HepG2 (cell line): ENCODE results near the gene VWA3A. TPM values are rescaled to one million over a fixed set of nuclear protein-coding genes. Genes with fewer than 3 reads are reported as not detected.

Source experiments
- AGO2 ChIP-seq: fragments of 200-400 bp; formaldehyde crosslinking; optimal IDR thresholded peaks from 2 replicates; pipeline ENCODE3; 2017; ENCODE audit warnings: mild to moderate bottlenecking, low read depth, low read length, moderate library complexity
- CHD2 ChIP-seq: IDR thresholded peaks from 2 replicates; pipeline ENCODE4 v1.6.1; 2011; ENCODE audit warnings: low read depth, low read length, improper control_type of control experiment
- E2F2 ChIP-seq: sonication (generic); formaldehyde crosslinking; IDR thresholded peaks from 2 replicates; pipeline ENCODE4 v1.4.0; 2020; ENCODE audit warnings: missing genetic modification reagents, borderline replicate concordance
- ETV5 ChIP-seq: IDR thresholded peaks from 2 replicates; pipeline ENCODE4 v1.6.1; 2018; ENCODE audit warnings: missing biosample characterization, missing genetic modification reagents, inconsistent platforms, borderline replicate concordance
- FOSL2 ChIP-seq: sonication (generic); formaldehyde crosslinking; IDR thresholded peaks from 2 replicates; pipeline ENCODE4 v1.4.0; 2020; ENCODE audit warnings: missing genetic modification reagents
- FOXA3 ChIP-seq: IDR thresholded peaks from 2 replicates; pipeline ENCODE4 v1.6.1; 2016; ENCODE audit warnings: missing genetic modification reagents, missing compliant biosample characterization
- FOXM1 ChIP-seq: sonication (generic); formaldehyde crosslinking; IDR thresholded peaks from 2 replicates; pipeline ENCODE4 v1.5.0; 2020; ENCODE audit warnings: missing genetic modification reagents
- FOXO4 ChIP-seq: sonication (generic); formaldehyde crosslinking; conservative IDR thresholded peaks from 2 replicates; pipeline ENCODE4 v1.8.1; 2023; ENCODE audit warnings: missing genetic modification reagents
- GLMP ChIP-seq: sonication (generic); formaldehyde crosslinking; IDR thresholded peaks from 2 replicates; pipeline ENCODE4 v1.9.0; 2021; ENCODE audit warnings: missing genetic modification reagents, mild to moderate bottlenecking, borderline replicate concordance
- GTF2F1 ChIP-seq: fragments of 150-350 bp; IDR thresholded peaks from 2 replicates; pipeline ENCODE4 v1.6.1; 2014; ENCODE audit warnings: low read length
- KLF16 ChIP-seq, 2 experiments: sonication (generic) in 1 of 2; formaldehyde crosslinking in 1 of 2; IDR thresholded peaks; 2 replicates each; pipeline versions ENCODE4 v1.6.1 to v1.8.0; 2016 to 2023; ENCODE audit warnings: missing genetic modification reagents in 2 of 2, missing compliant biosample characterization in 1 of 2
- MIXL1 ChIP-seq: IDR thresholded peaks from 2 replicates; pipeline ENCODE4 v1.6.1; 2016
- NCOA5 ChIP-seq: sonication (generic); formaldehyde crosslinking; IDR thresholded peaks from 2 replicates; pipeline ENCODE4 v1.4.0; 2020; ENCODE audit warnings: missing genetic modification reagents
- NFYC ChIP-seq: IDR thresholded peaks from 2 replicates; pipeline ENCODE4 v1.6.1; 2016; ENCODE audit warnings: missing genetic modification reagents, missing compliant biosample characterization
- RELA ChIP-seq: sonication (generic); formaldehyde crosslinking; IDR thresholded peaks from 2 replicates; pipeline ENCODE4 v1.4.0; 2020; ENCODE audit warnings: missing genetic modification reagents
- SP2 ChIP-seq: sonication (generic); formaldehyde crosslinking; IDR thresholded peaks from 2 replicates; pipeline ENCODE4 v1.5.1; 2020; ENCODE audit warnings: mild to moderate bottlenecking, missing genetic modification reagents
- SP5 ChIP-seq: IDR thresholded peaks from 2 replicates; pipeline ENCODE4 v1.6.1; 2016; ENCODE audit warnings: low read depth, borderline replicate concordance
- THAP7 ChIP-seq: sonication (generic); formaldehyde crosslinking; IDR thresholded peaks from 2 replicates; pipeline ENCODE4 v1.8.1; 2023; ENCODE audit warnings: mild to moderate bottlenecking, missing genetic modification reagents
- ZMYM4 ChIP-seq: sonication (generic); formaldehyde crosslinking; IDR thresholded peaks from 2 replicates; pipeline ENCODE4 v1.8.1; 2023; ENCODE audit warnings: mild to moderate bottlenecking, missing genetic modification reagents
- ZNF138 ChIP-seq: sonication (generic); formaldehyde crosslinking; IDR thresholded peaks from 2 replicates; pipeline ENCODE4 v1.5.0; 2020; ENCODE audit warnings: mild to moderate bottlenecking, low read depth, missing genetic modification reagents
- ZNF383 ChIP-seq: sonication (generic); formaldehyde crosslinking; IDR thresholded peaks from 2 replicates; pipeline ENCODE4 v1.4.0; 2020; ENCODE audit warnings: missing genetic modification reagents, mild to moderate bottlenecking, borderline replicate concordance
- ZNF615 ChIP-seq: sonication (generic); formaldehyde crosslinking; IDR thresholded peaks from 2 replicates; pipeline ENCODE4 v1.5.0; 2020; ENCODE audit warnings: mild to moderate bottlenecking, missing genetic modification reagents, borderline replicate concordance
- ZNF619 ChIP-seq: sonication (generic); formaldehyde crosslinking; IDR thresholded peaks from 2 replicates; pipeline ENCODE4 v1.4.0; 2020; ENCODE audit warnings: mild to moderate bottlenecking, missing genetic modification reagents
- ZNF713 ChIP-seq: sonication (generic); formaldehyde crosslinking; IDR thresholded peaks from 2 replicates; pipeline ENCODE4 v1.4.0; 2020; ENCODE audit warnings: mild to moderate bottlenecking, missing genetic modification reagents
- ZNF724P ChIP-seq: sonication (generic); formaldehyde crosslinking; IDR thresholded peaks from 2 replicates; pipeline ENCODE4 v1.8.0; 2022; ENCODE audit warnings: missing genetic modification reagents, borderline replicate concordance
- ZNF740 ChIP-seq: sonication (generic); formaldehyde crosslinking; IDR thresholded peaks from 2 replicates; pipeline ENCODE4 v1.4.0; 2020; ENCODE audit warnings: missing genetic modification reagents
- ZNF850 ChIP-seq: sonication (generic); formaldehyde crosslinking; conservative IDR thresholded peaks from 2 replicates; pipeline ENCODE4 v1.9.0; 2021; ENCODE audit warnings: mild to moderate bottlenecking, missing genetic modification reagents
- polyA plus RNA-seq, 8 experiments: library from polyadenylated mRNA; depleted of rRNA in 3 of 8; stranded (reverse) in 7 of 8; unstranded in 1 of 8; fragments of >200 nt; fragmentation: Illumina TruSeq in 4 of 8; extraction: Trizol in 4 of 8; gene quantifications; 2 replicates each; pipeline versions ENCODE4 v1.2.1 to v1.2.3, GENCODE V29; 2011 to 2016; ENCODE audit warnings: low read depth in 4 of 8, missing spikeins in 1 of 8, mixed read lengths in 1 of 8; ENCODE audit not compliant: insufficient read depth in 1 of 8
- total RNA-seq, 5 experiments: library from RNA; depleted of rRNA; stranded (reverse); fragments of >200 nt; fragmentation: Illumina TruSeq; extraction: Trizol; gene quantifications; 2 replicates each; pipeline ENCODE4 v1.2.3, GENCODE V29; 2016; ENCODE audit warnings: low read depth in 1 of 5

Gene VWA3A
- total and polyA plus RNA-seq, 2 of the 13 experiments (the other 11 are each of a cell fraction or from before 2014, with no cell fraction given): 0.03 to 0.07 TPM

GRCh38 chr16:22190776-22191531 lies 98.6 kb downstream of the VWA3A start (continued):
- TF ChIP-seq THAP7 (no peak), GLMP (CRISPR knock-in tag) (no peak), AGO2 (no peak), SP2 (CRISPR knock-in tag) (0 out of 2 replicates have a peak, but pooled peaks have one; percentile 42), RELA (CRISPR knock-in tag) (0 out of 2 replicates have a peak, but pooled peaks have one; percentile 31), E2F2 (CRISPR knock-in tag) (no peak), ZNF138 (no peak), NFYC (CRISPR knock-in tag) (peak; percentile 22; the same call in 1 of the 2 replicates), ZNF724P (CRISPR knock-in tag) (peak; percentile 82; the same call in 1 of the 2 replicates), ZNF619 (CRISPR knock-in tag) (peak; percentile 93), FOXM1 (CRISPR knock-in tag) (no peak), ZNF713 (CRISPR knock-in tag) (peak; percentile 97; the same call in 1 of the 2 replicates), ZNF383 (no peak), KLF16 (CRISPR knock-in tag; IDR thresholded peaks at IDR 0.05) (peak in 1 of 2 experiments; percentile 69; a peak in 2 of 4 replicates), FOSL2 (peak; percentile 50), FOXO4 (CRISPR knock-in tag) (no peak), ZMYM4 (CRISPR knock-in tag) (0 out of 2 replicates have a peak, but pooled peaks have one; percentile 18), NCOA5 (CRISPR knock-in tag) (no peak), ZNF740 (CRISPR knock-in tag) (no peak), GTF2F1 (peak; percentile 80; the same call in 1 of the 2 replicates), MIXL1 (peak; percentile 43; the same call in 1 of the 2 replicates), ZNF850 (CRISPR knock-in tag) (no peak), SP5 (CRISPR knock-in tag) (peak; percentile 61), CHD2 (no peak), ETV5 (CRISPR knock-in tag) (peak; percentile 55; the same call in 1 of the 2 replicates), FOXA3 (CRISPR knock-in tag) (peak; percentile 31; the same call in 1 of the 2 replicates), ZNF615 (CRISPR knock-in tag) (no peak)
